ENCODE measurements around the gene ASIC3. TPM values are rescaled to one million over a fixed set of nuclear protein-coding genes. Genes with fewer than 3 reads are reported as not detected.

ASIC3 gene
- total and polyA plus RNA-seq, 2 of the 8 experiments (the other 6 are each of a cell fraction or from before 2014, with no cell fraction given), result 1.6 to 1.9 TPM

DNA sequence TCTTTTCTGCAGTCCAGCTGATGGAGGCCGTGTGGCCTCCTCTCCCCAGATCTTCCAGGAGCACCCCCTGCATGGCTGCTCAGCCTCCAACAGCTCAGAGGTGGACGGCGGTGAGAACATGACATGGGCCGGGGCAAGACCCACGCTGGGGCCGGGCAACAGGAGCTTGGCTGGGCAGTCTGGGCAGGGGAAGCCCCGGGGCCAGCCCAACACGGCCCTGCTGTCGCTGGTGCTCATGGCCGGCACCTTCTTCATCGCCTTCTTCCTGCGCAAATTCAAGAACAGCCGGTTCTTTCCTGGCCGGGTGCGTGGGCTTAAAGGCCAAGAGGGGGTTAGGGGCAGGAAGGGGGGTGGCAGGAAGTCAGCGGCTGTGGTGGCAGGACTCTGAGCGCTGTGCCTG, 25.7 kb downstream of the ASIC3 start:
- Histone ChIP-seq H2BK15ac (ENCODE audit: low read length) (no peak overlapping the region), H2BK20ac (ENCODE audit: low read length) (no peak overlapping the region), H3K9me3 (ENCODE audit: insufficient read depth in 2 of 2, low read depth in 1 of 2, low read length in 1 of 2) (no peaks in the 10 kb centered on the region), H3K56ac (replicated peaks; ENCODE audit: insufficient read length, low read depth, low read length) (no peak overlapping the region), H3K23ac (ENCODE audit: insufficient read length) (no peak overlapping the region), H2BK120ac (replicated peaks; ENCODE audit: low read depth, low read length) (no peak overlapping the region), H3K79me1 (ENCODE audit: low read depth, low read length) (no peaks in the 10 kb centered on the region; the same call in 1 of the 2 replicates), H4K20me1 (replicated peaks in 1 of 2; ENCODE audit: control insufficient read depth in 1 of 2, insufficient read depth in 2 of 2, low read length in 2 of 2) (peaks cover 10 to 21% of the 10 kb centered on the region in 2 experiments), H3K27ac (ENCODE audit: low read depth, low read length) (no peak overlapping the region), H3K4me3 (ENCODE audit: extremely low read depth in 1 of 4, insufficient read depth in 2 of 4, low read depth in 3 of 4, low read length in 4 of 4) (no peak overlapping the region), H3K4ac (replicated peaks; ENCODE audit: insufficient read length, low read depth, low read length) (no peak overlapping the region), H3K23me2 (ENCODE audit: low read depth, low read length) (no peaks in the 10 kb centered on the region), H2BK12ac (ENCODE audit: low read depth, low read length) (no peak overlapping the region), H3K36me3 (ENCODE audit: control insufficient read depth in 2 of 4, insufficient read depth in 4 of 4, low read length in 3 of 4) (peaks cover 24 to 54% (median 50%) of the 10 kb centered on the region in 4 experiments), H2AFZ (ENCODE audit: low read length) (no peak overlapping the region), H3K14ac (ENCODE audit: insufficient read length) (no peak overlapping the region), H3K4me1 (replicated peaks in 1 of 4; ENCODE audit: control insufficient read depth in 3 of 4, insufficient read depth in 4 of 4, low read length in 3 of 4) (peaks cover 0 to 12% (median 6%) of the 10 kb centered on the region in 4 experiments; a peak in 6 of 7 replicates), H4K91ac (replicated peaks; ENCODE audit: insufficient read length, low read length) (no peak overlapping the region), H3K27me3 (replicated peaks in 1 of 4; ENCODE audit: control insufficient read depth in 3 of 4, extremely low read depth in 1 of 4, insufficient read depth in 3 of 4, low read length in 3 of 4) (no peaks in the 10 kb centered on the region), H4K8ac (ENCODE audit: extremely low read depth, insufficient read depth, low read length) (no peak overlapping the region), H2BK5ac (ENCODE audit: low read depth, low read length) (no peak overlapping the region), H2AK5ac (ENCODE audit: low read depth, low read length) (no peak overlapping the region), H3K18ac (ENCODE audit: extremely low read depth, low read length) (no peak overlapping the region), H3K79me2 (ENCODE audit: control insufficient read depth in 1 of 2, insufficient read depth in 2 of 2, low read length in 2 of 2) (no peaks in the 10 kb centered on the region), H3K4me2 (ENCODE audit: insufficient read depth in 1 of 2, low read depth in 2 of 2, low read length in 2 of 2) (no peak overlapping the region), H3K9ac (replicated peaks in 1 of 4; ENCODE audit: extremely low read depth in 1 of 4, low read depth in 3 of 4, low read length in 3 of 4) (no peak overlapping the region), H4K5ac (ENCODE audit: insufficient read length, low read depth, low read length) (no peak overlapping the region)
- no peak for TF ChIP-seq RNF2 (IDR thresholded peaks at IDR 0.05; ENCODE audit: borderline replicate concordance, low read depth, low read length, missing control alignments, poor library complexity, severe bottlenecking)
- TF ChIP-seq YY1 (IDR thresholded peaks at IDR 0.05; ENCODE audit: low read depth, low read length), result no peak
- TF ChIP-seq CBX5 (IDR thresholded peaks at IDR 0.05; ENCODE audit: low read depth, low read length), result no peak
- TF ChIP-seq, protein P1, sequence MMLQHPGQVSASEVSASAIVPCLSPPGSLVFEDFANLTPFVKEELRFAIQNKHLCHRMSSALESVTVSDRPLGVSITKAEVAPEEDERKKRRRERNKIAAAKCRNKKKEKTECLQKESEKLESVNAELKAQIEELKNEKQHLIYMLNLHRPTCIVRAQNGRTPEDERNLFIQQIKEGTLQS (IDR thresholded peaks at IDR 0.05; ENCODE audit: insufficient read depth, low read depth, low read length), result no peak
- ChIA-PET CTCF (ENCODE audit: partially characterized antibody) (interaction anchor here (1.1 to 3.5 kb wide), 2 partner anchors 13 to 37 kb away, joined by 4 to 19 read pairs; no protein-coding TSS in a partner anchor), POLR2A (ENCODE audit: partially characterized antibody) (interaction anchor here (0.9 to 1.1 kb wide), 2 partner anchors 13 to 30 kb away, joined by 3 to 5 read pairs; no protein-coding TSS in a partner anchor)
- 90% methylated on average over 16 of the region's 17 CpGs; no CpG with 5 or more reads in 1 of the 2 experiments for WGBS, 2 experiments (ENCODE audit: extremely low coverage in 1 of 2, insufficient coverage in 1 of 2, insufficient read length in 1 of 2, insufficient replicate concordance in 2 of 2, low coverage in 1 of 2, low lambda C conversion rate in 2 of 2, missing lambda C conversion rate in 1 of 2)
- DNase-seq (ENCODE audit: low read depth in 1 of 2, low spot score in 2 of 2) (no peak), FAIRE-seq (no peak)
